SK-N-SH (cell line): ENCODE results near the gene MAGI2. TPM values are rescaled to one million over a fixed set of nuclear protein-coding genes. Genes with fewer than 3 reads are reported as not detected.

Experiments used
- CTCF ChIA-PET: fragments of 300-600, 350-600 bp; formaldehyde crosslinking; extraction: SDS; loops from one replicate; lab custom pipeline; 2021; lab: Yijun Ruan, JAX
- POLR2A ChIA-PET: fragments of 350-600 bp; sonication (Branson Sonifier 250); formaldehyde crosslinking; extraction: SDS; loops from one replicate; lab custom pipeline; 2020; ENCODE audit warnings: antibody characterized with exemption, inconsistent platforms; lab: Yijun Ruan, JAX
- DNase-seq: peaks from one replicate; pipeline ENCODE4 v3.0.0; 2012
- H2AFZ ChIP-seq: fragments of 200-600 bp; sonication (generic); 2 replicates; pipeline ENCODE4 v1.8.1; 2016; ENCODE audit warnings: antibody characterized with exemption, mild to moderate bottlenecking, low read depth
- H3F3A ChIP-seq: fragments of 200-600 bp; sonication (generic); replicated peaks from 2 replicates; pipeline ENCODE3; 2016; ENCODE audit warnings: antibody characterized with exemption, mild to moderate bottlenecking; ENCODE audit not compliant: insufficient read depth
- H3K27ac ChIP-seq, 2 experiments: fragments of 200-500 bp in 1 of 2; fragments of 200-600 bp in 1 of 2; sonication (Bioruptor generic) in 1 of 2; sonication (generic), shearing (Covaris generic) in 1 of 2; 2 replicates each; pipeline versions ENCODE4 v1.5.1 to v1.6.1; 2014 to 2016; ENCODE audit warnings: low read depth in 2 of 2, inconsistent platforms in 1 of 2, low read length in 1 of 2, mild to moderate bottlenecking in 1 of 2, mixed read lengths in 1 of 2
- H3K27me3 ChIP-seq: fragments of 200-600 bp; sonication (generic), shearing (Covaris generic); 2 replicates; pipeline ENCODE4 v1.6.1; 2016; ENCODE audit warnings: mixed run types; ENCODE audit not compliant: insufficient read depth
- H3K36me3 ChIP-seq, 2 experiments: fragments of 200-500 bp in 1 of 2; fragments of 200-600 bp in 1 of 2; sonication (Bioruptor generic) in 1 of 2; sonication (generic) in 1 of 2; replicated peaks in 1 of 2; 2 replicates each; pipeline versions ENCODE3 to v1.5.1; 2014 to 2016; ENCODE audit warnings: low read length in 1 of 2, mild to moderate bottlenecking in 1 of 2; ENCODE audit not compliant: insufficient read depth in 2 of 2, control insufficient read depth in 1 of 2
- H3K4me1 ChIP-seq, 2 experiments: fragments of 200-500 bp in 1 of 2; fragments of 200-600 bp in 1 of 2; sonication (Bioruptor generic) in 1 of 2; sonication (generic), shearing (Covaris generic) in 1 of 2; 2 replicates each; pipeline versions ENCODE4 v1.5.1 to v1.6.1; 2014 to 2016; ENCODE audit warnings: low read depth in 1 of 2, low read length in 1 of 2, mixed run types in 1 of 2; ENCODE audit not compliant: insufficient read depth in 2 of 2, control insufficient read depth in 1 of 2
- H3K4me2 ChIP-seq: fragments of 200-600 bp; sonication (generic), shearing (Covaris generic); 2 replicates; pipeline ENCODE4 v1.6.1; 2017; ENCODE audit warnings: mixed run types
- H3K4me3 ChIP-seq, 2 experiments: fragments of 200-500 bp in 1 of 2; fragments of 200-600 bp in 1 of 2; sonication (Bioruptor generic) in 1 of 2; sonication (generic), shearing (Covaris generic) in 1 of 2; 2 replicates each; pipeline versions ENCODE4 v1.5.1 to v1.8.1; 2014 to 2016; ENCODE audit warnings: low read depth in 2 of 2, inconsistent platforms in 1 of 2, low read length in 1 of 2, mild to moderate bottlenecking in 1 of 2, mixed read lengths in 1 of 2, moderate library complexity in 1 of 2
- H3K79me2 ChIP-seq: fragments of 200-600 bp; sonication (generic); 2 replicates; pipeline ENCODE4 v1.8.1; 2017; ENCODE audit warnings: mild to moderate bottlenecking; ENCODE audit not compliant: insufficient read depth
- H3K9ac ChIP-seq: fragments of 200-600 bp; sonication (generic); 2 replicates; pipeline ENCODE4 v1.6.1; 2017; ENCODE audit warnings: mixed run types
- H3K9me2 ChIP-seq: fragments of 200-600 bp; sonication (generic); 2 replicates; pipeline ENCODE4 v1.6.1; 2017; ENCODE audit warnings: mixed run types
- H3K9me3 ChIP-seq: fragments of 200-600 bp; sonication (generic); 2 replicates; pipeline ENCODE4 v1.6.1; 2017; ENCODE audit warnings: mixed run types, mild to moderate bottlenecking, moderate library complexity
- H4K20me1 ChIP-seq: fragments of 200-600 bp; sonication (generic); 2 replicates; pipeline ENCODE4 v1.6.1; 2017; ENCODE audit warnings: mild to moderate bottlenecking, mixed run types; ENCODE audit not compliant: insufficient read depth
- CHD2 ChIP-seq: fragments of 150-350 bp; IDR thresholded peaks from 2 replicates; pipeline ENCODE4 v1.6.1; 2018; ENCODE audit warnings: low read length; ENCODE audit not compliant: partially characterized antibody
- EZH2phosphoT487 ChIP-seq: fragments of 200-600 bp; sonication (generic); IDR thresholded peaks from 2 replicates; pipeline ENCODE4 v1.6.1; 2017; ENCODE audit warnings: low read depth, mixed run types, mild to moderate bottlenecking, antibody characterized with exemption, moderate library complexity, borderline replicate concordance
- FOSL2 ChIP-seq: IDR thresholded peaks from 2 replicates; pipeline ENCODE4 v1.4.0; 2012; ENCODE audit warnings: low read depth, mild to moderate bottlenecking, moderate library complexity, borderline replicate concordance
- FOXJ3 ChIP-seq: sonication (generic); formaldehyde crosslinking; IDR thresholded peaks from 2 replicates; pipeline ENCODE4 v1.5.1; 2020; ENCODE audit warnings: mild to moderate bottlenecking, missing genetic modification reagents
- FOXM1 ChIP-seq: IDR thresholded peaks from 2 replicates; pipeline ENCODE4 v1.4.0; 2012; ENCODE audit warnings: low read depth, mild to moderate bottlenecking
- NRF1 ChIP-seq: IDR thresholded peaks from 2 replicates; pipeline ENCODE4 v1.6.1; 2012; ENCODE audit warnings: low read depth, mild to moderate bottlenecking, low read length
- POLR2AphosphoS5 ChIP-seq: IDR thresholded peaks from 2 replicates; pipeline ENCODE4 v1.6.1; 2012; ENCODE audit warnings: low read depth, low read length
- RAD21 ChIP-seq: IDR thresholded peaks from 2 replicates; pipeline ENCODE4 v1.6.1; 2012; ENCODE audit warnings: mild to moderate bottlenecking, low read length
- RFX5 ChIP-seq: IDR thresholded peaks from 2 replicates; pipeline ENCODE4 v1.6.1; 2012; ENCODE audit warnings: mild to moderate bottlenecking, improper control_type of control experiment, low read length
- SMC3 ChIP-seq: IDR thresholded peaks from 2 replicates; pipeline ENCODE4 v1.6.1; 2012; ENCODE audit warnings: low read depth, low read length, improper control_type of control experiment
- TEAD4 ChIP-seq: IDR thresholded peaks from 2 replicates; pipeline ENCODE4 v1.4.0; 2012; ENCODE audit warnings: mild to moderate bottlenecking, borderline replicate concordance; ENCODE audit not compliant: insufficient read depth
- YY1 ChIP-seq: IDR thresholded peaks from 2 replicates; pipeline ENCODE4 v1.4.0; 2012; ENCODE audit warnings: low read depth, mild to moderate bottlenecking
- WGBS: methylation state at CpG from one replicate; pipeline ENCODE4 v1.1.6; 2017; ENCODE audit warnings: low lambda C conversion rate; 5-methylcytosine and 5-hydroxymethylcytosine counted together
- polyA plus RNA-seq, 3 experiments: library from polyadenylated mRNA; depleted of rRNA; stranded (reverse); fragments of >200 nt; gene quantifications; 2 replicates each; pipeline ENCODE4 v1.2.3, GENCODE V29; 2012
- TF ChIP-seq, protein P1 (sequence below): IDR thresholded peaks from 2 replicates; pipeline ENCODE4 v1.4.0; 2012; ENCODE audit warnings: low read depth, borderline replicate concordance
- TF ChIP-seq, protein P2 (sequence below): IDR thresholded peaks from 2 replicates; pipeline ENCODE4 v1.4.0; 2012; ENCODE audit warnings: low read depth
- TF ChIP-seq, protein P3 (sequence below): fragments of 150-350 bp; IDR thresholded peaks from 2 replicates; pipeline ENCODE4 v1.6.1; 2016; ENCODE audit warnings: mild to moderate bottlenecking, low read depth, low read length
- TF ChIP-seq, protein P4 (sequence below): IDR thresholded peaks from 2 replicates; pipeline ENCODE4; 2012
- TF ChIP-seq, protein P5 (sequence below): IDR thresholded peaks from 2 replicates; pipeline ENCODE4 v1.4.0; 2012; ENCODE audit warnings: low read depth, borderline replicate concordance
- TF ChIP-seq, protein P6 (sequence below): fragments of 150-350 bp; IDR thresholded peaks from 2 replicates; pipeline ENCODE4 v1.6.1; 2017; ENCODE audit warnings: antibody characterized with exemption, low read length, low read depth, borderline replicate concordance
- TF ChIP-seq, protein P7 (sequence below): IDR thresholded peaks from 2 replicates; pipeline ENCODE4 v1.6.1; 2012; ENCODE audit warnings: mild to moderate bottlenecking, low read depth, low read length, moderate library complexity

The MAGI2 gene
- polyA plus RNA-seq, 1 of the 3 experiments (the other 2 are of a cell fraction): 1.1 TPM

DNA sequence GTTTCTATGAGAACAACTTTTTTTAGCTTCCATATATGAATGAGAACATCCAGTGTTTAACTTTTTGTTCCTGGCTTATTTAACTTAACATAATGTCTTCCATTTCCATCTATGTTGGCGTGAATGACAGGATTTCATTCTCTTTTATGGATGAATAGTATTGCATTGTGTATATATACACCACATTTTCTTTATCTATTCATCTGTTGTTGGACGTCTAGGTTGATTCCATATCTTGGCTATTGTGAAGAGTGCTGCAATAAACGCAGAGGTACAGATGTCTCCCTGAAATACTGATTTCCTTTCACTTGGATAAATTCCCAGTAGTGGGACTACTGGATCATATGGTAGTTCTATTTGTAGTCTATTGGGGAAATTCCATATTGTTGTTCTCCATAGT lies 44.3 kb upstream of the MAGI2 start:
- H3F3A ChIP-seq: peaks cover 12% of the 10 kb centered on the region
- WGBS: 89% methylated on average over 3 of the region's 3 CpGs
- no peaks in the 10 kb centered on the region for H3K27me3 ChIP-seq
- POLR2A ChIA-PET: no interaction called here
- no peak overlapping the region for H3K4me2 ChIP-seq
- H4K20me1 ChIP-seq: no peaks in the 10 kb centered on the region
- H3K9me2 ChIP-seq: no peaks in the 10 kb centered on the region
- H3K79me2 ChIP-seq: no peaks in the 10 kb centered on the region
- H3K4me3 ChIP-seq: no peak overlapping the region
- H3K36me3 ChIP-seq: no peaks in the 10 kb centered on the region
- TF ChIP-seq, protein P1, sequence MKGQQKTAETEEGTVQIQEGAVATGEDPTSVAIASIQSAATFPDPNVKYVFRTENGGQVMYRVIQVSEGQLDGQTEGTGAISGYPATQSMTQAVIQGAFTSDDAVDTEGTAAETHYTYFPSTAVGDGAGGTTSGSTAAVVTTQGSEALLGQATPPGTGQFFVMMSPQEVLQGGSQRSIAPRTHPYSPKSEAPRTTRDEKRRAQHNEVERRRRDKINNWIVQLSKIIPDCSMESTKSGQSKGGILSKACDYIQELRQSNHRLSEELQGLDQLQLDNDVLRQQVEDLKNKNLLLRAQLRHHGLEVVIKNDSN: no peak
- TF ChIP-seq NRF1 (no peak), EZH2phosphoT487 (no peak), FOXJ3 (CRISPR knock-in tag) (no peak), CHD2 (no peak), TEAD4 (no peak), RAD21 (no peak), YY1 (no peak), POLR2AphosphoS5 (no peak), RFX5 (no peak), SMC3 (no peak), FOXM1 (no peak), FOSL2 (no peak)
- TF ChIP-seq, protein P2, sequence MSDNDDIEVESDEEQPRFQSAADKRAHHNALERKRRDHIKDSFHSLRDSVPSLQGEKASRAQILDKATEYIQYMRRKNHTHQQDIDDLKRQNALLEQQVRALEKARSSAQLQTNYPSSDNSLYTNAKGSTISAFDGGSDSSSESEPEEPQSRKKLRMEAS: no peak
- TF ChIP-seq, protein P3, sequence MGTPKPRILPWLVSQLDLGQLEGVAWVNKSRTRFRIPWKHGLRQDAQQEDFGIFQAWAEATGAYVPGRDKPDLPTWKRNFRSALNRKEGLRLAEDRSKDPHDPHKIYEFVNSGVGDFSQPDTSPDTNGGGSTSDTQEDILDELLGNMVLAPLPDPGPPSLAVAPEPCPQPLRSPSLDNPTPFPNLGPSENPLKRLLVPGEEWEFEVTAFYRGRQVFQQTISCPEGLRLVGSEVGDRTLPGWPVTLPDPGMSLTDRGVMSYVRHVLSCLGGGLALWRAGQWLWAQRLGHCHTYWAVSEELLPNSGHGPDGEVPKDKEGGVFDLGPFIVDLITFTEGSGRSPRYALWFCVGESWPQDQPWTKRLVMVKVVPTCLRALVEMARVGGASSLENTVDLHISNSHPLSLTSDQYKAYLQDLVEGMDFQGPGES: no peak
- TF ChIP-seq, protein P4, sequence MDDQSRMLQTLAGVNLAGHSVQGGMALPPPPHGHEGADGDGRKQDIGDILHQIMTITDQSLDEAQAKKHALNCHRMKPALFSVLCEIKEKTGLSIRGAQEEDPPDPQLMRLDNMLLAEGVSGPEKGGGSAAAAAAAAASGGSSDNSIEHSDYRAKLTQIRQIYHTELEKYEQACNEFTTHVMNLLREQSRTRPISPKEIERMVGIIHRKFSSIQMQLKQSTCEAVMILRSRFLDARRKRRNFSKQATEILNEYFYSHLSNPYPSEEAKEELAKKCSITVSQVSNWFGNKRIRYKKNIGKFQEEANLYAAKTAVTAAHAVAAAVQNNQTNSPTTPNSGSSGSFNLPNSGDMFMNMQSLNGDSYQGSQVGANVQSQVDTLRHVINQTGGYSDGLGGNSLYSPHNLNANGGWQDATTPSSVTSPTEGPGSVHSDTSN: no peak
- TF ChIP-seq, protein P5, sequence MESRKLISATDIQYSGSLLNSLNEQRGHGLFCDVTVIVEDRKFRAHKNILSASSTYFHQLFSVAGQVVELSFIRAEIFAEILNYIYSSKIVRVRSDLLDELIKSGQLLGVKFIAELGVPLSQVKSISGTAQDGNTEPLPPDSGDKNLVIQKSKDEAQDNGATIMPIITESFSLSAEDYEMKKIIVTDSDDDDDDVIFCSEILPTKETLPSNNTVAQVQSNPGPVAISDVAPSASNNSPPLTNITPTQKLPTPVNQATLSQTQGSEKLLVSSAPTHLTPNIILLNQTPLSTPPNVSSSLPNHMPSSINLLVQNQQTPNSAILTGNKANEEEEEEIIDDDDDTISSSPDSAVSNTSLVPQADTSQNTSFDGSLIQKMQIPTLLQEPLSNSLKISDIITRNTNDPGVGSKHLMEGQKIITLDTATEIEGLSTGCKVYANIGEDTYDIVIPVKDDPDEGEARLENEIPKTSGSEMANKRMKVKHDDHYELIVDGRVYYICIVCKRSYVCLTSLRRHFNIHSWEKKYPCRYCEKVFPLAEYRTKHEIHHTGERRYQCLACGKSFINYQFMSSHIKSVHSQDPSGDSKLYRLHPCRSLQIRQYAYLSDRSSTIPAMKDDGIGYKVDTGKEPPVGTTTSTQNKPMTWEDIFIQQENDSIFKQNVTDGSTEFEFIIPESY: no peak
- TF ChIP-seq, protein P6, sequence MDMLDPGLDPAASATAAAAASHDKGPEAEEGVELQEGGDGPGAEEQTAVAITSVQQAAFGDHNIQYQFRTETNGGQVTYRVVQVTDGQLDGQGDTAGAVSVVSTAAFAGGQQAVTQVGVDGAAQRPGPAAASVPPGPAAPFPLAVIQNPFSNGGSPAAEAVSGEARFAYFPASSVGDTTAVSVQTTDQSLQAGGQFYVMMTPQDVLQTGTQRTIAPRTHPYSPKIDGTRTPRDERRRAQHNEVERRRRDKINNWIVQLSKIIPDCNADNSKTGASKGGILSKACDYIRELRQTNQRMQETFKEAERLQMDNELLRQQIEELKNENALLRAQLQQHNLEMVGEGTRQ: no peak
- TF ChIP-seq, protein P7, sequence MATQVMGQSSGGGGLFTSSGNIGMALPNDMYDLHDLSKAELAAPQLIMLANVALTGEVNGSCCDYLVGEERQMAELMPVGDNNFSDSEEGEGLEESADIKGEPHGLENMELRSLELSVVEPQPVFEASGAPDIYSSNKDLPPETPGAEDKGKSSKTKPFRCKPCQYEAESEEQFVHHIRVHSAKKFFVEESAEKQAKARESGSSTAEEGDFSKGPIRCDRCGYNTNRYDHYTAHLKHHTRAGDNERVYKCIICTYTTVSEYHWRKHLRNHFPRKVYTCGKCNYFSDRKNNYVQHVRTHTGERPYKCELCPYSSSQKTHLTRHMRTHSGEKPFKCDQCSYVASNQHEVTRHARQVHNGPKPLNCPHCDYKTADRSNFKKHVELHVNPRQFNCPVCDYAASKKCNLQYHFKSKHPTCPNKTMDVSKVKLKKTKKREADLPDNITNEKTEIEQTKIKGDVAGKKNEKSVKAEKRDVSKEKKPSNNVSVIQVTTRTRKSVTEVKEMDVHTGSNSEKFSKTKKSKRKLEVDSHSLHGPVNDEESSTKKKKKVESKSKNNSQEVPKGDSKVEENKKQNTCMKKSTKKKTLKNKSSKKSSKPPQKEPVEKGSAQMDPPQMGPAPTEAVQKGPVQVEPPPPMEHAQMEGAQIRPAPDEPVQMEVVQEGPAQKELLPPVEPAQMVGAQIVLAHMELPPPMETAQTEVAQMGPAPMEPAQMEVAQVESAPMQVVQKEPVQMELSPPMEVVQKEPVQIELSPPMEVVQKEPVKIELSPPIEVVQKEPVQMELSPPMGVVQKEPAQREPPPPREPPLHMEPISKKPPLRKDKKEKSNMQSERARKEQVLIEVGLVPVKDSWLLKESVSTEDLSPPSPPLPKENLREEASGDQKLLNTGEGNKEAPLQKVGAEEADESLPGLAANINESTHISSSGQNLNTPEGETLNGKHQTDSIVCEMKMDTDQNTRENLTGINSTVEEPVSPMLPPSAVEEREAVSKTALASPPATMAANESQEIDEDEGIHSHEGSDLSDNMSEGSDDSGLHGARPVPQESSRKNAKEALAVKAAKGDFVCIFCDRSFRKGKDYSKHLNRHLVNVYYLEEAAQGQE: no peak
- CTCF ChIA-PET: interaction anchor here (0.9 kb wide), 1 partner anchor 12 kb away, joined by 4 read pairs; no protein-coding TSS in a partner anchor
- H3K4me1 ChIP-seq: peaks cover 0 to 10% of the 10 kb centered on the region in 2 experiments; a peak in 1 of 4 replicates
- no peak overlapping the region for H3K27ac ChIP-seq
- no peak overlapping the region for H3K9ac ChIP-seq
- no peak overlapping the region for H2AFZ ChIP-seq
- no peaks in the 10 kb centered on the region for H3K9me3 ChIP-seq
- no peak for DNase-seq
